Cardiac fibroblast (primary cell): Measurements from ENCODE around the gene TSPEAR.
"Not testable (repeated sequence)": the region's sequence is repeated elsewhere in the genome, so short reads cannot be mapped to it uniquely, and the experiment has no call there.

ENCODE experiments used
- DNase-seq, 2 donors: peaks; one replicate each; pipeline versions ENCODE4 v3.0.0 to v3.0.0-alpha.2; 2010; ENCODE audit warnings: low read depth in 2 of 2
- H3K4me3 ChIP-seq, 2 donors: replicated peaks in 1 of 2; 1 replicate in 1 of 2; 2 replicates in 1 of 2; pipeline ENCODE4 v1.5.1; 2011; ENCODE audit warnings: low read depth in 2 of 2, low read length in 2 of 2, mild to moderate bottlenecking in 2 of 2, moderate library complexity in 1 of 2
- CTCF ChIP-seq: IDR thresholded peaks from one replicate; pipeline ENCODE4 v1.5.1; 2011; ENCODE audit warnings: low read depth, mild to moderate bottlenecking, low read length, inconsistent platforms

Gene TSPEAR

GRCh38 chr21:44575307-44576024 is 135.9 kb downstream of the TSPEAR start:
- no peak for DNase-seq
- no peak for TF ChIP-seq CTCF
- no peak overlapping the region for H3K4me3 ChIP-seq

GRCh38 chr21:44574457-44575306 is 136.7 kb downstream of the TSPEAR start:
- TF ChIP-seq CTCF: no peak
- DNase-seq: no peak

GRCh38 chr21:44573630-44574456 is 137.5 kb downstream of the TSPEAR start, which contains the start of gene KRTAP10-4:
TSS of gene KRTAP10-4 (plus strand) at chr21:44573729. CDS start at chr21:44573759, 30 bp downstream.
- H3K4me3 ChIP-seq, DNase-seq: not testable (repeated sequence)

More at GRCh38 chr21:44574457-44575306, 136.7 kb downstream of the TSPEAR start:
- no peak overlapping the region for H3K4me3 ChIP-seq

- H3K4me3 ChIP-seq: no peak overlapping the region
- peak in 1 of 2 donors; percentile 21 for DNase-seq
- TF ChIP-seq CTCF: no peak
Observed at GRCh38 chr21:44572959-44573583, 138.3 kb downstream of the TSPEAR start.

GRCh38 chr21:44571844-44572782 is 139.3 kb downstream of the TSPEAR start:
- H3K4me3 ChIP-seq: no peak overlapping the region
- TF ChIP-seq CTCF: no peak
- DNase-seq: no peak

- no peak for TF ChIP-seq CTCF
- DNase-seq: no peak
- H3K4me3 ChIP-seq: no peak overlapping the region
Observed at GRCh38 chr21:44571296-44571695, 140.1 kb downstream of the TSPEAR start.
